ENCODE data around the gene MAOA.

MAOA gene

GRCh38 chrX:43679058-43679457 is 23.0 kb downstream of the MAOA start:
- no peak overlapping the region for H3K27ac ChIP-seq
- H3K27me3 ChIP-seq, result no peaks in the 10 kb centered on the region
- no peak for TF ChIP-seq CTCF (IDR thresholded peaks at IDR 0.05)
- H3K36me3 ChIP-seq, result no peaks in the 10 kb centered on the region
- H3K4me1 ChIP-seq, result peaks cover 0 to 34% (median 4%) of the 10 kb centered on the region in 4 donors
- H3K9me3 ChIP-seq, result no peaks in the 10 kb centered on the region
- intact Hi-C loops (cut with DNase I; ENCODE audit: low total_unique reads), result no loop called here
- H3K4me3 ChIP-seq, result no peak overlapping the region
- no peak for DNase-seq

DNA sequence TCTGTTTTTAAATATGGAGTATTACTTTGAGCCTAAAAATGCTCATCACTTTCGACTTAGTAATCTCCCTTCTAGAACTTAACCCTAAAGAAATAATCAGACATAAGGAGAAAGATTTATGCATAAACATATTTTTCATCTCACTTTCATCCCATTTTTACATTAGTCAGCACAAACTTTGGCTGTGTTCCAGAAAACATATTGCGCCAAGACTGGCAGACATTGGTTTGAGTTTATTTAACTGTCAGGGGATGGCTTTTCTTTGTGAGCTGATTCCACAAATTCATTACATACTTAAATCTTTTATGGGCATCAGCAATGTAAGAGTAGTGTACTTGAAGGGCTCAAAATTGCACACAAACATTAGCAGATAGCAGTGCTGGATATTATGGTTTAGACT is 23.7 kb downstream of the MAOA start:
- H3K4me1 ChIP-seq, result peaks cover 0 to 39% (median 4%) of the 10 kb centered on the region in 4 donors
- intact Hi-C loops (cut with DNase I; ENCODE audit: low total_unique reads), result no loop called here
- H3K27me3 ChIP-seq, result no peaks in the 10 kb centered on the region
- no peak overlapping the region for H3K4me3 ChIP-seq
- TF ChIP-seq CTCF (IDR thresholded peaks at IDR 0.05), result no peak
- H3K9me3 ChIP-seq, result no peaks in the 10 kb centered on the region
- no peak for DNase-seq
- no peak overlapping the region for H3K27ac ChIP-seq
- no peaks in the 10 kb centered on the region for H3K36me3 ChIP-seq

GRCh38 chrX:43682726-43683125 is 26.6 kb downstream of the MAOA start:
- no peaks in the 10 kb centered on the region for H3K27me3 ChIP-seq
- H3K9me3 ChIP-seq, result no peaks in the 10 kb centered on the region
- peaks cover 0 to 26% (median 0%) of the 10 kb centered on the region in 4 donors for H3K4me1 ChIP-seq
- intact Hi-C loops (cut with DNase I; ENCODE audit: low total_unique reads), result no loop called here
- TF ChIP-seq CTCF (IDR thresholded peaks at IDR 0.05), result no peak
- DNase-seq, result no peak
- H3K36me3 ChIP-seq, result peaks cover 0 to 8% (median 5%) of the 10 kb centered on the region in 3 donors
- H3K4me3 ChIP-seq, result no peak overlapping the region
- H3K27ac ChIP-seq, result no peak overlapping the region

- H3K27ac ChIP-seq, result no peak overlapping the region
- intact Hi-C loops (cut with DNase I; ENCODE audit: low total_unique reads), result no loop called here
- no peak for DNase-seq
- H3K9me3 ChIP-seq, result no peaks in the 10 kb centered on the region
- peaks cover 0 to 29% (median 0%) of the 10 kb centered on the region in 4 donors for H3K4me1 ChIP-seq
- H3K36me3 ChIP-seq, result peaks cover 0 to 8% (median 5%) of the 10 kb centered on the region in 3 donors
- TF ChIP-seq CTCF (IDR thresholded peaks at IDR 0.05), result no peak
- no peak overlapping the region for H3K4me3 ChIP-seq
- no peaks in the 10 kb centered on the region for H3K27me3 ChIP-seq
Observed at GRCh38 chrX:43685221-43685620, 29.1 kb downstream of the MAOA start.

GRCh38 chrX:43688586-43688985 is 32.5 kb downstream of the MAOA start:
- H3K9me3 ChIP-seq, result no peaks in the 10 kb centered on the region
- no peak overlapping the region for H3K27ac ChIP-seq
- intact Hi-C loops (cut with DNase I; ENCODE audit: low total_unique reads), result no loop called here
- H3K36me3 ChIP-seq, result peaks cover 0 to 8% (median 5%) of the 10 kb centered on the region in 3 donors
- no peaks in the 10 kb centered on the region for H3K27me3 ChIP-seq
- peaks cover 0 to 42% (median 4%) of the 10 kb centered on the region in 4 donors for H3K4me1 ChIP-seq
- no peak for DNase-seq
- TF ChIP-seq CTCF (IDR thresholded peaks at IDR 0.05), result no peak
- H3K4me3 ChIP-seq, result no peak overlapping the region

All from tibial artery (tissue), 4 donors.